ENCODE measurements around the gene LIN9.
"Not testable (repeated sequence)": the region's sequence is repeated elsewhere in the genome, so short reads cannot be mapped to it uniquely, and the experiment has no call there.

LIN9 gene

DNA sequence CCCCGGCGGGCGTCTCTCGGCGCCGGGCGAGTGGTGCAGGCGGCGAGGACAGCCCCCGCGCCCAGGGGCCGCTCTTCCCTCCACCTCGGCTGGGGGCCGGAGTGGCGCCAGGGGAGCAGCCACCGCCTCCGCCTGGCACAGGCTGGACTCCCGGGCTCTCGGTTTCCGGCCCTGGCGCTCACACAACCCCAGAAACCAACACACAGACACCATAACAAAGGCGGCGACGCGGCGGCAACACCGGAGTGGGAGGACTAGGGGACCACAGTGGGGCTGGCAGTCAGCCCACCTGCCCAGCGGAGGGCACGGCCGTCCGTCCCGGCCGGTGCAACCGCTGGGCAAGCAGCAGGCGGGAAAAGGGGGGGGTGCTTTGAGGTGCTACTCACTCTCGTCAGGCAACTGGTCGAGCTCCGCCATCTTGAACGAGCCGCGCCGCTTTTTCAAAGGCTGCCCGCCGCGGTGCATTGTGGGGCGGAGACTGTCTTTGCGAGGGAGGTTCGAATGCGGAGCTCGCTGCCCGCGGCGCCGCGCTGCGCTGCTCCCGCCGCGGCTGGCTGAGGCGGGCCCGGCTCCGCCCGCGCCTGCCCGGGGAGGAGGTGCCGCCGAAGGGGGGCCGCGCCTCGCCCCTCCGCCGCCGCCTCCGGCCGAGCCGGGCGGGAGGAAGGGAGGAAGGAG is at the start of gene LIN9:
Gene LIN9, minus strand, starts transcription at position 442 of the 675 bp plus-strand sequence. Its CDS starts 25 bp downstream, at position 417.
- no peak for TF ChIP-seq ZNF274 (IDR thresholded peaks at IDR 0.05; ENCODE audit: low read depth, low read length)
- H3K4me3 ChIP-seq (ENCODE audit: low read length), result peak within 1 kb of the TSS; percentile 85

- TF ChIP-seq ZNF274 (IDR thresholded peaks at IDR 0.05; ENCODE audit: low read depth, low read length), result no peak
- no peak overlapping the region for H3K4me3 ChIP-seq (ENCODE audit: low read length)
These were observed 48.5 kb upstream of the LIN9 start for GRCh38 chr1:226357416-226357815.

DNA sequence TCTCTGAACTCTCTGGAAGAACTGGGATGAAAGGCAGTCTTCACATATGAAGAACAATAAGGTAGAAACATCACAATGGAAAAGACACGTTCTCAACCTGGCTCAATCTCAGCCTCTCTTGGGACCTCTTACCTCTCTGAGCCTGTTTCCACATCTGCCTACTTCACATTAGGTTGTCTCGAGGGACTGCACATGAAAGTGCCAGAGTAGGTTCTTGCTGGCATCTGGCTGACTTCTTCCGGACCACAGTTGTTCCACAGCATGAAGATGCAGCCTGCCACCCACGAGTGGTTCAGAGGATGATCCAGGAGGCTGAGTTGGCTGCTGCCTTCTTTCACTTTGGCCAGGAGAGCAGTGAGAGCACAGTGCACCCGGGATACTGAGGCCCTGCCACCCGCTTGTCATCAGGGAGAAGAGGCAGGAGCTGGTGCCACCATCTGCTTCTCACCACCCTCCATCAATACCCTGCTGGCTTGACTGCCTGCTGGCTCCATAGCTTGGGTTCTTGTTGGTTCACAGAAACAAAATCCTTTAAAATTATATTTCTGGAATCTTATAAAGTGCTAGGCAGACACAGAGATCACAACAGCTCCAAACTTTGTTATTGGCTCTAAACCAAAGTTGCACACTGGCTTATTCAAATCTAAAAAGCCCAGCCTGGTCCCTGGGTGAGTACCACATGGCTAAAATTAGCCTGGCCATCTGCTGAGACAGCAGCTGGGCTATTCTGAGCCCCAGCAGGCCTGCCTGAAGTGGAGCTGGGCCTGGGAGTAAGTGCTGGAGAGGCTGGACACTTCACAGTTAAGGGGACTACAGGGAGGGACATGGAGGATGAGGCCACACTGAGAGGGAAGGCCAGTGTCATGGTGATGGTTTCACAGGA is 46.9 kb upstream of the LIN9 start:
- TF ChIP-seq ZNF274 (IDR thresholded peaks at IDR 0.05; ENCODE audit: low read depth, low read length), result no peak
- no peak overlapping the region; the same call in 1 of the 2 replicates for H3K4me3 ChIP-seq (ENCODE audit: low read length)

DNA sequence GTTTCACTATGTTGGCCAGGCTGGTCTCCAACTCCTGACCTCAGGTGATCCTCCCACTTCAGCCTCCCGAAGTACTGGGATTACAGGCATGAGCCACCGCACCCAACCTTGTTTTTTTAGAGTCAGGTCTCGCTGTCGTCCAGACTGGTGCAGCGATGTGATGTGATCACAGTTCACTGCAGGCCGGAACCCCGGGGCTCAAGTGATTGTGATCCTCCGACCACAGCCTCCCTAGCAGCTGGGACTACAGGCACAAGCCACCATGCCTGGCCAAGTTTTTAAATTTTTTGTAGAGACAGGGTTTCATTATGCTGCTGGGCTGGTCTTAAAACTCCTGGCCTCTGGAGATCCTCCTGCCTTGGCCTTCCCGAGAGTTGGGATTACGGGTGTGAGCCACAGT is 46.1 kb upstream of the LIN9 start:
- H3K4me3 ChIP-seq (ENCODE audit: low read length), result no peak overlapping the region; the same call in 1 of the 2 replicates
- no peak for TF ChIP-seq ZNF274 (IDR thresholded peaks at IDR 0.05; ENCODE audit: low read depth, low read length)

DNA sequence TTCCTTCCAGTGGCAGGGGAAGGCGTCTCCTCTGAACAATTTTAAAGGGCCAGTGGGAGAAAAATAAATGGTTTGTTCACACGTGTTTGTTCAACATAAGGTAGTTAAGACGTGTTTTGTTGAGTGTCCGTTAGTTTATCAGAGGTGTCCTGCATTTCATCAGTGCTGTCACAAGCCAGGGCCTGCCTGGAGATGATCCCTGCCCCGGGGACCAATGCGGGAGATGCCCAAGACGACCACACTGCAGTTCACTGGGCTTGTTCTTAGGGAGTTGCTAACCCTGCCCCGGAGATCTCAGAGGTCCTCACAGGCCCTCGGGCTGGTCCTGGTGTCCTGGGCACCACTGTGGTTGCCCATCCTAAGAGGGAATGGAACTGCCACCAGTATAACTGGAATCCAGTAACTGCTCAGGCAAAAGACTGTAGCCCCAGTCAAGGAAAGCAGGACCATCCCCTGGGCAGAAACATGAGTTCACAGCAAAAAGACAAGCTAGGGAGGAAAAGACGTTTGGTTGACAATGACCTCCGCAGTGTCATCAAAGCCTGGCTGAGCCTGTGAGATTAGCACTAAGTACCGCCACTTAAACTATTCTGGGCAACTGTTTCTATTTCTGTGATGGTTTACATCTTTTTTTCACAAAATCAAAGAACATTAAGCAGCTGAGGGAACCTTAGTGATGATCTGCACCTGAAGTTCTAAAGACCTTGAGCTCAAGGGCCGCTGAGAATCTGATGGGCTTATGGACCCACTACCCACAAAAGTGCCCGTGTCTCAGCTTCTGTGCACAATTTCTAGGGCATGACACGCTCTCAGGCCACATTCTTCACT is 44.9 kb upstream of the LIN9 start:
- TF ChIP-seq ZNF274 (IDR thresholded peaks at IDR 0.05; ENCODE audit: low read depth, low read length), result no peak

GRCh38 chr1:226351709-226352108 is 42.7 kb upstream of the LIN9 start:
- TF ChIP-seq ZNF274 (IDR thresholded peaks at IDR 0.05; ENCODE audit: low read depth, low read length), result no peak
- no peak overlapping the region for H3K4me3 ChIP-seq (ENCODE audit: low read length)

More for the DNA sequence above, 44.9 kb upstream of the LIN9 start:
- H3K4me3 ChIP-seq (ENCODE audit: low read length), result no peak overlapping the region

DNA sequence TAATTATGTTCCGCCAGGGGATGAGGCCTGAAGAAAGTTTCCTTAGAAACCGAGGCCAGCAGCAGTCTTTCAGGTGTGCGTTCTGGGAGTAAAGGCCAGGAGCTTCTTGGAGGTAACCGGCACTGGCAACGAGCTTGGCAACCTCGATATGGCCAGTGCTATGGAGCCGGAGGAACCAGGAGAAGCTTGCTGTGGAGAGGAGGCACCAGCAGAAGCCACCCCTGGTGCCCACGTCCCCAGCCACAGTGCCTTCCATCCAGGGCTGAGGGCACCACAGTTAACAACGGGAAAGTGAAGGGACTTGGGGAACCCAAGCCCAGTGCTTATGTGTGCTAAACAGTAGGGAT is 41.5 kb upstream of the LIN9 start:
- no peak for TF ChIP-seq ZNF274 (IDR thresholded peaks at IDR 0.05; ENCODE audit: low read depth, low read length)
- H3K4me3 ChIP-seq (ENCODE audit: low read length), result no peak overlapping the region

DNA sequence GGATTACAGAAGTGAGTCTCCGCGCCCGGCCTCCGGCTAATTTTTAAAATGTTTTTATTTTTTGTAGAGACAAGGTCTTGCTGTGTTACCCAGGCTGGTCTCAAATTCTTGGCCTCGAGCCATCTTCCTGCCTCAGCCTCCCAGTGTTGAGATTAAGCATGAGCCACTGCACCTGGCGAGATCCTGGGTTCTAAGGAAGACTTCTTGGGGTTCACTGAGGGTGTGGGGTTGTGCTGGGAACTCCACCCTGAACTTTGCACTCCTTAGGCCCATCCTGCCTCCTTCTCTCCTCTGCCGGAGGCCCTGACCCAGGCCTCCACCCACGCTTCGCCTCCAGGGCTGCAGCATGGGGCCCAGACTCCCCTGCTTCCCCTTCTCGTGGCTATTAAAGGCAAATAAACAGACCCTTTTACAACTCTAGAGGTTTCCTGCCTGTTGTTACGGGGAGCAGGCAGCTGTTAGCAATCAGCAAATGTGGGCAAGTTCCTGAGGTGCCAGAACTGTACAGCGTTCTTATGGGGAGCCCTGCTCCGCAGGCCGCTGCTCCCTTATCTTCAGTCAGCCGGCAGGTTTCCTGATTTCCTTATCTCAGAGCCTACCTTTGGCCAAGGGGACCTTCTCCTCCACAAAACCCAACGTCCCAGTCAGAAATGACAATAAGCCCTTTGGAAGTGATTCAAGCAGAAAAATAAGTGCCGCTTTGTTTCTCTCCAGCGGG is 41.0 kb upstream of the LIN9 start:
- no peak overlapping the region for H3K4me3 ChIP-seq (ENCODE audit: low read length)

GRCh38 chr1:226349081-226349480 is 40.1 kb upstream of the LIN9 start:
- TF ChIP-seq ZNF274 (IDR thresholded peaks at IDR 0.05; ENCODE audit: low read depth, low read length), result no peak

More for the DNA sequence above, 41.0 kb upstream of the LIN9 start:
- TF ChIP-seq ZNF274 (IDR thresholded peaks at IDR 0.05; ENCODE audit: low read depth, low read length), result no peak

GRCh38 chr1:226344441-226345259 is 35.7 kb upstream of the LIN9 start:
- no peak for TF ChIP-seq ZNF274 (IDR thresholded peaks at IDR 0.05; ENCODE audit: low read depth, low read length)
- no peak overlapping the region for H3K4me3 ChIP-seq (ENCODE audit: low read length)

More at GRCh38 chr1:226349081-226349480, 40.1 kb upstream of the LIN9 start:
- H3K4me3 ChIP-seq (ENCODE audit: low read length), result no peak overlapping the region

- no peak overlapping the region for H3K4me3 ChIP-seq (ENCODE audit: low read length)
- no peak for TF ChIP-seq ZNF274 (IDR thresholded peaks at IDR 0.05; ENCODE audit: low read depth, low read length)
These were observed 33.7 kb upstream of the LIN9 start for GRCh38 chr1:226342656-226343055.

- H3K4me3 ChIP-seq (ENCODE audit: low read length), result not testable (repeated sequence)
These were observed 31.1 kb upstream of the LIN9 start for GRCh38 chr1:226340111-226340510.

All from GM08714 (cell line).